ENCODE data around the gene TLR6.

The TLR6 gene

GRCh38 chr4:38865445-38865844 lies 8.8 kb upstream of the TLR6 start:
- Histone ChIP-seq H3K9me3 (ENCODE audit: control insufficient read depth, insufficient read depth, low read depth, low read length) (no peaks in the 10 kb centered on the region), H3K36me3 (ENCODE audit: control insufficient read depth in 2 of 2, insufficient read depth in 1 of 2, low read length in 2 of 2) (peaks cover 0 to 12% of the 10 kb centered on the region in 2 experiments; a peak in 1 of 3 replicates), H3K4me1 (ENCODE audit: control insufficient read depth, insufficient read depth, low read length) (peaks cover 3% of the 10 kb centered on the region; the same call in 1 of the 2 replicates), H3K27ac (ENCODE audit: extremely low read depth, low read depth, low read length) (no peak overlapping the region), H3K4me3 (ENCODE audit: low read depth, low read length) (no peak overlapping the region)
- ChIA-PET POLR2A (no interaction called here), CTCF (interaction anchor here (0.5 to 0.7 kb wide), 3 partner anchors 11 to 523 kb away, joined by 3 to 5 read pairs (median 4); partner anchors contain the start of gene TLR1)
- TF ChIP-seq SCRT2 (tag by site-specific recombination; IDR thresholded peaks at IDR 0.05) (peak; percentile 78), ZNF426 (tag by site-specific recombination; IDR thresholded peaks at IDR 0.05) (no peak)

DNA sequence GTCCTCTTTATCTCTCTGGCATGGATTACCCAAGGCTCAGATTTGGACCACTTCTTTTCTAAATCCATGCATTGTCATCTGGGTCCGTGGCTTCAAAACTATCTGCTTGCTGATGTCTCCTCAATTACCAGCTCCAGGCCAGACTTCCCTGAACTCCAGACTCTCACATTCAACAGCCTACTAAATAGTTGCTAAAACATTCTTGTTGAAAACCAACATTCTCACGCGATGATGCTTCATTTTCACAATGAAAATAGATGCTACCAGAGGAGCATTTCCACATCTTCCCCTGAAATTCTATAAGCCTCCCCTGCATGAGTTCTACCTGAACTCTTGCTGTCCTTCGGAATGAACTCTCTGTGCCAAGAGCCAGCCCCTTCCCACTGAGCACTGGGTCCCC lies 5.2 kb upstream of the TLR6 start:
- H3K4me3 ChIP-seq (ENCODE audit: low read depth, low read length) = no peak overlapping the region
- H3K9me3 ChIP-seq (ENCODE audit: control insufficient read depth, insufficient read depth, low read depth, low read length) = no peaks in the 10 kb centered on the region
- no peak overlapping the region for H3K27ac ChIP-seq (ENCODE audit: extremely low read depth, low read depth, low read length)
- POLR2A ChIA-PET = no interaction called here
- no peaks in the 10 kb centered on the region for H3K36me3 ChIP-seq (ENCODE audit: control insufficient read depth in 2 of 2, insufficient read depth in 1 of 2, low read length in 2 of 2)
- H3K4me1 ChIP-seq (ENCODE audit: control insufficient read depth, insufficient read depth, low read length) = peaks cover under 1% of the 10 kb centered on the region; the same call in 1 of the 2 replicates
- CTCF ChIA-PET = interaction anchor here (0.6 to 3.8 kb wide), 8 partner anchors 12 to 966 kb away, joined by 3 to 44 read pairs (median 3); no protein-coding TSS in a partner anchor
- TF ChIP-seq ZEB2 (tag by site-specific recombination; IDR thresholded peaks at IDR 0.05) = no peak
- TF ChIP-seq ZFP69B (tag by site-specific recombination; IDR thresholded peaks at IDR 0.05) = no peak
- TF ChIP-seq ZNF529 (tag by site-specific recombination; IDR thresholded peaks at IDR 0.05; ENCODE audit: insufficient replicate concordance) = no peak
- no peak for TF ChIP-seq ZFP37 (tag by site-specific recombination; IDR thresholded peaks at IDR 0.05)
- no peak for TF ChIP-seq ZNF350 (tag by site-specific recombination; IDR thresholded peaks at IDR 0.05)
- no peak for TF ChIP-seq ZNF24 (tag by site-specific recombination; IDR thresholded peaks at IDR 0.05)
- no peak for TF ChIP-seq SCRT2 (tag by site-specific recombination; IDR thresholded peaks at IDR 0.05)
- TF ChIP-seq ZNF114 (tag by site-specific recombination; IDR thresholded peaks at IDR 0.05) = no peak
- TF ChIP-seq ZNF664 (tag by site-specific recombination; IDR thresholded peaks at IDR 0.05) = no peak
- TF ChIP-seq ZNF530 (tag by site-specific recombination; IDR thresholded peaks at IDR 0.05; ENCODE audit: low read depth) = no peak
- TF ChIP-seq ZNF133 (tag by site-specific recombination; IDR thresholded peaks at IDR 0.05) = no peak
- TF ChIP-seq GLIS2 (tag by site-specific recombination; IDR thresholded peaks at IDR 0.05) = no peak
- TF ChIP-seq, protein P1, sequence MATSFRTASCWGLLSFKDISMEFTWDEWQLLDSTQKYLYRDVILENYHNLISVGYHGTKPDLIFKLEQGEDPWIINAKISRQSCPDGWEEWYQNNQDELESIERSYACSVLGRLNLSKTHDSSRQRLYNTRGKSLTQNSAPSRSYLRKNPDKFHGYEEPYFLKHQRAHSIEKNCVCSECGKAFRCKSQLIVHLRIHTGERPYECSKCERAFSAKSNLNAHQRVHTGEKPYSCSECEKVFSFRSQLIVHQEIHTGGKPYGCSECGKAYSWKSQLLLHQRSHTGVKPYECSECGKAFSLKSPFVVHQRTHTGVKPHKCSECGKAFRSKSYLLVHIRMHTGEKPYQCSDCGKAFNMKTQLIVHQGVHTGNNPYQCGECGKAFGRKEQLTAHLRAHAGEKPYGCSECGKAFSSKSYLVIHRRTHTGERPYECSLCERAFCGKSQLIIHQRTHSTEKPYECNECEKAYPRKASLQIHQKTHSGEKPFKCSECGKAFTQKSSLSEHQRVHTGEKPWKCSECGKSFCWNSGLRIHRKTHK (tag by site-specific recombination; IDR thresholded peaks at IDR 0.05) = no peak
- no peak for TF ChIP-seq ZIC2 (tag by site-specific recombination; IDR thresholded peaks at IDR 0.05)
- TF ChIP-seq ZNF211 (tag by site-specific recombination; IDR thresholded peaks at IDR 0.05; ENCODE audit: low read depth) = no peak

DNA sequence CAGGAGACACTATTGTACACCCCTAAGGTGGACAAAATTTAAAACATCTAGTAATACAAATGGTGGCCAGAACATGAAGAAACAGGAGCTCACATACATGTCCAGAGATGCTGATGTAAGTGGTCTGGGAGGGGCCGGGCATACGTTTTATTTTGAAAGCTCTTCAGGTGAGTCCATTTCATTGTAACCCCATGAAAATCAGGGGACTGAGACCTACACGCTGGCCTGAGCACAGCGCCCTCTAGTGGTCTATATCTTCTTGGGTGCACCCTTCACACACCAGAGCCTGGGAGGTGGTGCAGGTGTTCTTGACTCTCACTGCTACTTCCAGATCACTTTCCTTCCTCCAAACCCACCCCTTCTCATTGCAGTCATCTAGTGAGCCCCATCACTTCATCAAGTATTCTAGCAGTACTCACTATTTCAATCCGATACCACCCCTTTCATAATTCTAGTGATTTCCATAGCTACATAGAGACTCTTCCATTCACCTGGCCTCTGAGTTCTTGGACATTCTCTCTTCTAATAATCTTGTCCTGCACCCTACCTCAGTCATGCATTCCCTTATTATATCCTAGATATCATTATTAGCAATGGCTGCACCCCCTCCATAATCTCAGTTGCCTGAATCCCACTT lies 4.3 kb upstream of the TLR6 start:
- H3K4me1 ChIP-seq (ENCODE audit: control insufficient read depth, insufficient read depth, low read length) = no peaks in the 10 kb centered on the region
- H3K27ac ChIP-seq (ENCODE audit: extremely low read depth, low read depth, low read length) = no peak overlapping the region
- no peaks in the 10 kb centered on the region for H3K9me3 ChIP-seq (ENCODE audit: control insufficient read depth, insufficient read depth, low read depth, low read length)
- H3K36me3 ChIP-seq (ENCODE audit: control insufficient read depth in 2 of 2, insufficient read depth in 1 of 2, low read length in 2 of 2) = no peaks in the 10 kb centered on the region
- H3K4me3 ChIP-seq (ENCODE audit: low read depth, low read length) = no peak overlapping the region
- ChIA-PET CTCF (interaction anchor here (0.5 to 3.8 kb wide), 44 partner anchors 8 to 574 kb away, joined by 3 to 44 read pairs (median 4); partner anchors contain the start of gene TLR10), POLR2A (no interaction called here)
- TF ChIP-seq, protein P2, sequence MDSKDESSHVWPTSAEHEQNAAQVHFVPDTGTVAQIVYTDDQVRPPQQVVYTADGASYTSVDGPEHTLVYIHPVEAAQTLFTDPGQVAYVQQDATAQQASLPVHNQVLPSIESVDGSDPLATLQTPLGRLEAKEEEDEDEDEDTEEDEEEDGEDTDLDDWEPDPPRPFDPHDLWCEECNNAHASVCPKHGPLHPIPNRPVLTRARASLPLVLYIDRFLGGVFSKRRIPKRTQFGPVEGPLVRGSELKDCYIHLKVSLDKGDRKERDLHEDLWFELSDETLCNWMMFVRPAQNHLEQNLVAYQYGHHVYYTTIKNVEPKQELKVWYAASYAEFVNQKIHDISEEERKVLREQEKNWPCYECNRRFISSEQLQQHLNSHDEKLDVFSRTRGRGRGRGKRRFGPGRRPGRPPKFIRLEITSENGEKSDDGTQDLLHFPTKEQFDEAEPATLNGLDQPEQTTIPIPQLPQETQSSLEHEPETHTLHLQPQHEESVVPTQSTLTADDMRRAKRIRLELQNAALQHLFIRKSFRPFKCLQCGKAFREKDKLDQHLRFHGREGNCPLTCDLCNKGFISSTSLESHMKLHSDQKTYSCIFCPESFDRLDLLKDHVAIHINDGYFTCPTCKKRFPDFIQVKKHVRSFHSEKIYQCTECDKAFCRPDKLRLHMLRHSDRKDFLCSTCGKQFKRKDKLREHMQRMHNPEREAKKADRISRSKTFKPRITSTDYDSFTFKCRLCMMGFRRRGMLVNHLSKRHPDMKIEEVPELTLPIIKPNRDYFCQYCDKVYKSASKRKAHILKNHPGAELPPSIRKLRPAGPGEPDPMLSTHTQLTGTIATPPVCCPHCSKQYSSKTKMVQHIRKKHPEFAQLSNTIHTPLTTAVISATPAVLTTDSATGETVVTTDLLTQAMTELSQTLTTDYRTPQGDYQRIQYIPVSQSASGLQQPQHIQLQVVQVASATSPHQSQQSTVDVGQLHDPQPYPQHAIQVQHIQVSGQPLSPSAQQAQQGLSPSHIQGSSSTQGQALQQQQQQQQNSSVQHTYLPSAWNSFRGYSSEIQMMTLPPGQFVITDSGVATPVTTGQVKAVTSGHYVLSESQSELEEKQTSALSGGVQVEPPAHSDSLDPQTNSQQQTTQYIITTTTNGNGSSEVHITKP (tag by site-specific recombination; IDR thresholded peaks at IDR 0.05) = peak; percentile 74
- TF ChIP-seq BCL11B (tag by site-specific recombination; IDR thresholded peaks at IDR 0.05; ENCODE audit: low read depth) (no peak), ZNF138 (tag by site-specific recombination; IDR thresholded peaks at IDR 0.05; ENCODE audit: borderline replicate concordance) (no peak), ZBTB7A (tag by site-specific recombination; IDR thresholded peaks at IDR 0.05; ENCODE audit: low read depth) (no peak), ZNF155 (tag by site-specific recombination; IDR thresholded peaks at IDR 0.05) (no peak), TRIM28 (IDR thresholded peaks at IDR 0.05; ENCODE audit: borderline replicate concordance, low read length) (no peak), CTCF (tag by site-specific recombination; IDR thresholded peaks at IDR 0.05) (peak; percentile 29; the same call in 1 of the 2 replicates)
- TF ChIP-seq, protein P3, sequence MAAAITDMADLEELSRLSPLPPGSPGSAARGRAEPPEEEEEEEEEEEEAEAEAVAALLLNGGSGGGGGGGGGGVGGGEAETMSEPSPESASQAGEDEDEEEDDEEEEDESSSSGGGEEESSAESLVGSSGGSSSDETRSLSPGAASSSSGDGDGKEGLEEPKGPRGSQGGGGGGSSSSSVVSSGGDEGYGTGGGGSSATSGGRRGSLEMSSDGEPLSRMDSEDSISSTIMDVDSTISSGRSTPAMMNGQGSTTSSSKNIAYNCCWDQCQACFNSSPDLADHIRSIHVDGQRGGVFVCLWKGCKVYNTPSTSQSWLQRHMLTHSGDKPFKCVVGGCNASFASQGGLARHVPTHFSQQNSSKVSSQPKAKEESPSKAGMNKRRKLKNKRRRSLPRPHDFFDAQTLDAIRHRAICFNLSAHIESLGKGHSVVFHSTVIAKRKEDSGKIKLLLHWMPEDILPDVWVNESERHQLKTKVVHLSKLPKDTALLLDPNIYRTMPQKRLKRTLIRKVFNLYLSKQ (tag by site-specific recombination; IDR thresholded peaks at IDR 0.05; ENCODE audit: borderline replicate concordance) = no peak
